NCI-H2107 treated with DMSO at 0.1 percent for 48 hours (cell line): ENCODE results near the gene RNF157.

Experiments
- DNase-seq: peaks from one replicate; lab custom pipeline; 2025; ENCODE audit not compliant: unreplicated experiment; lab: John Stamatoyannopoulos, UW

The RNF157 gene

DNA sequence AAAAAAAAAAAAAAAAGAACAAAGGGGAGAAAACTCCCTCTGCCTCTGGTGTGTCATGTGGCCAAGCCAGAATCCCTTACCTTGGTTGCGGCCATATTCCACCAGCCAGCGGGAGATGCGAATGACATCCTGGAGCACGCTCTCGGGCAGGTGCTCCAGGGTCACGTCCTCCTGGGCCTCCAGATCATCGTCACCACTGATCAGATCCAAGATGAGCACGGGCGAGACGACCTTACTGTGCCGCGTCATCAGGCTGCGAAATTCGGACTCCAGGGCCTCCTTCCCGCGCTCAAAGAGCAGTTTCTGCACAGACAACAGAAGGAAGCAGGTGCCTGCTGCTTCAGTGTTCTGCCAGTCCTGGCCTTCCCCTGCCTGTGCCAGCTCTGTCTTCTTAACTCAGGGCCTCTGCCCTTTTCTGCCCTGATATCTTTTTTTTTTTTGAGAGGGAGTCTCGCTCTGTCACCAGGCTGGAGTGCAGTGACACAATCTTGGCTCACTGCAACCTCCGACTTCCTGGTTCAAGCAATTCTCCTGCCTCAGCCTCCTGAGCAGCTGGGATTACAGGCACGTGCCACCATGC, 142.5 kb downstream of the RNF157 start:
- DNase-seq, result no peak

DNA sequence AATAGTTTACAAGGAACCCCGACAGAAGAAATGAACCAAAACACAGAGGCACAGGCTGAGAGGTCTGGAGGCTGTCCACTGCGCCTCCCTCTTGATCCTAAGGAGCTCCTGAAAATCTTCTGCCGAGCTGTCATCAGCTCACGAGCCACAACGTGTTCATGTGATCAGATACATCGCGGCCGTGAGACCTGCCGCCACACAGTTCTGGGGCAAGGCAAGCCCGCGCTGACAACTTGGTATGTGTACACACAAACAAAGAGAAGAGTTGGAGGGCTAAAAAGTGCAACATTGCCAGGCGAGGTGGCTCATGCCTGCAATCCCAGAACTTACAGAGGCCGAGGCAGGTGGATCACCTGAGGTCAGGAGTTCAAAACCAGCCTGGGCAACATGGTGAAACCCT, 144.3 kb downstream of the RNF157 start:
- DNase-seq, result no peak

DNA sequence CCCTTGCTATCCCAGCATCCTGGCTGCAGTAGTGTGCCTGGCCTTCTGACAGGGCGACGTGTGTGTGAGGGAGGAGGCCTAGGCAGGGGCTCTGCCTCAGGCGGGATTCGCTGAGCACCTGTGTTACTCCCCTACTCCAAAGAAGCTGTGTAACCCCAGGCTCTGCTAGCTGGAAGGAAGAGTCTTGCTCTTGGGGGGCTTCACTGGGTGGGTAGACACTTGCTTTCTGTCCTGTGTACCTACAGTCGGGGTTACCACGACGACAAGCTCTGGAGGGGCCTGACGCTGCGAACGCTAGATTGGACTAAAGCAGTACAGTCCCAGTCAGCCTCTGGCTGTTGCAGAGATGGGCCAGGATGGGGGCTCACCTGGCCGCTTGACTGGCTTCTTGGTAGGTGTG, 146.2 kb downstream of the RNF157 start:
- no peak for DNase-seq

GRCh38 chr17:76092526-76093413, 147.5 kb downstream of the RNF157 start:
- DNase-seq, result no peak
